ENCODE data around the gene VEPH1. TPM values are rescaled to one million over a fixed set of nuclear protein-coding genes. Genes with fewer than 3 reads are reported as not detected.

Gene VEPH1
- total RNA-seq, 1 donor from 2014 or later = 9.5 TPM

DNA sequence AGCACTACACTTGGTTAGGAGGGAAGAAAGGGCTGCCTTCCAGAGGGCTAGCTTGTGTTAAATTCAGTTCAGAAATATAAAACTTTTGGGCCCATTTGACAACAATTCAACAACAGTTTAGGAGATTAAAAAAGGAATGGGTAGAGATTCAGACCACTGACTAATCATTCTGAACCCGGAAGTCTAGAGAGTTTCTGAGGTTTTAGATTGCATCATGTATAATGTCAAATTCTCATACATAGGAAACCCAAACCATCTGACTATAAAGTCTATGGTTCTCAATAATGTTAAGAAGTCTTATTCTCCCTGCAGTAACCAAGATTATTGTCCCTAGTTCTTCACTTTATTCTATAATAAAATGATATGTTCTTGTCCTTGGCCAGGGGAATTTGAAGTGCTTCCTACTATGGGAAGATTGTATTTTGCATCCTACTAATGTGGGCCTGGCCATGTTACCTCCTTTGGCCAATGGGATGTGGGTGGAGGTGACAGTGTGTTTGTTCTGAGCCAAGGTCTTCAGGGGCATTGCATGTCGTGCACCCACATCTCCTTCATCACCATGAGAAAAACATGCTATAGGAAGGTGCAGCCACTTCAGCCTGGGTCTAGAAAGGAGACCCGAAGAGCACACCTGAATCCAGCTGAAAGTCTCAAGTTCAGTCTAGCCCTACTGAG is 276.9 kb downstream of the VEPH1 start:
- no peak for DNase-seq (ENCODE audit: low read depth in 2 of 2)

DNA sequence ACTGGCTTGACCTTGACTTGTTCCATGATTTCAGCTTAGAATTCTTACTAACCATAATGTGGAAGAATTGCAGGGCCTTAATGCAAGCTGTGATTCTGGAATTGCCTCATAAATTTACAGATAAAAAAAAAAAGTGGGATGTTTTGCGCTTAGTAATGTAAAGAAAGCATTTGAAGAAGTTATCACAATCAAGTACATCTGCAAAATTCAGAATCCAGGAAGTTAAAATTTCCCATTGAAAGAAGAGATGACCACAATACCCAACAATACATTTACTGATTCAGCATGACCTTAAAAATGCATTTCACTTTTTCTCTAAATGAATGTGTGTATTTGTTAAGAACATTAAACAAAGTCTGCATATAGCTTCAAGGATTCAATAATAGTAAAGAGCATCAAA is 278.2 kb downstream of the VEPH1 start:
- DNase-seq (ENCODE audit: low read depth in 2 of 2) = no peak

DNA sequence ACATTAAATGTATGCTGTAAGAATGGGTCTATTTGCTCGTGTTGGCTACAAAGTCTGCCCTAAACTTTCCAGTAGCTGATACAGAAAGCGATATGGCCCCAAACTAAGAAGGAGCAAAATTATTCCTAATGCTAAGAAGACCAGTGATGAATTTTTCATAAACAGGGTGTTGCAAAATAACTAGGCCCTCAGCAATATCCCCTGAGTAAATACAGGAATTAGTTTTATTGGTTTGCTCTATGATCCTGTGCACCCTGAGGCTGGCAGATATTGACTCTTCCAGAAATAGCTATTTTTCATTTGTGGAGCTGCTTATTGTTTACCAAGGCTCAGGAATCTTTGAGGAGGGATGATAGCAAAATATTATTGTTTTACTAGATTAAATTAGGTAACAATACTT is 282.3 kb downstream of the VEPH1 start:
- no peak for DNase-seq (ENCODE audit: low read depth in 2 of 2)

DNA sequence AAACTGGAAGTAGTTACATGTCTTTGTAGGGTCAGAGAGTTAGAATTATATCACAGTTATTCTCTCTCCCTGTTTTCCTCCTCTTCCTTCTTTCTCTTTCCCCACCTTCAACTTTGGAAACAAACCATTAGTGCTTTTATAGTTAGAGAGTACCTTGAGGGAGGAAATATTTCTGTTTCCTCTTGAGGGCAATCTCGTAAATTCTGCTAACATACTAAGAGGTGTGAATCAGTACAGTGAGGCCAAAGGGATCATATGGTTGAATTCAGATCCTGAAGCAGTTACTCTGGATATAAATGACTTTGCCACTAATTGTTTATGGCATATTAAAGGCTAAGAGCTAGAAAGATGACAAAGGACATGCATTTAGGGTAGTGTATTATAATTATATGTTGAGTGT is 283.0 kb downstream of the VEPH1 start:
- DNase-seq (ENCODE audit: low read depth in 2 of 2) = no peak

DNA sequence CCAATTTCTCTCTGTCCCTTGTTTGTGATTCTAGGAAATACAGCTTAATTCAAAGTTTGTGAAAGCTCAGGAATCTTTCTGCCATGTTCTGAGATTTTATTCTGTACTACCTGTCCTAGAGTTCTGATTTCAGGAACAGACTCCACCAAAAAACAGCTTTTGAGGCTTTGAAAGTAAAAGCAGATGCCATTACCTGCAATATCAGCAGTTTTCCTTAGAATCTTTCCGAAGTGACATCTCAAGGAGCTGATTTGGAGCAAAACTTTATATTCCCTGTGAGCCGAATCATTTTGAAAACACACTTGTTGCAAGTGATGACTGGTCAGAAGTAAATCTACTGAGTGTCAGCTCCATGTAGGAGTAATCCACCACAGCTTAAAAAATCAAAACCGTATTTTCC is 284.0 kb downstream of the VEPH1 start:
- no peak for DNase-seq (ENCODE audit: low read depth in 2 of 2)

Other genes with a start within 250 kb of the VEPH1 start
- 219 and 387 TPM in 2 replicates for gene PTX3, start 66.6 kb downstream of the VEPH1 start, total RNA-seq